Activated B cell treated with CpG ODN at 0.5 μM for 24 hours (primary cell): ENCODE measurements around the gene ROR2. TPM values are rescaled to one million over a fixed set of nuclear protein-coding genes. Genes with fewer than 3 reads are reported as not detected.

Experiments
- ATAC-seq: fragments of 200-7000 bp; cut with Tn5 transposase; one replicate; pipeline ENCODE4 v1.10.0; 2021; ENCODE audit warnings: low read depth, mild to moderate bottlenecking, moderate library complexity
- CTCF ChIA-PET: fragments of 350-600 bp; sonication (Branson Sonifier 250); formaldehyde crosslinking; loops from one replicate; lab custom pipeline; 2021; ENCODE audit warnings: antibody characterized with exemption; lab: Charles Lee
- POLR2A ChIA-PET: fragments of 350-600 bp; sonication (Branson Sonifier 250); formaldehyde crosslinking; loops from one replicate; lab custom pipeline; 2021; ENCODE audit warnings: antibody characterized with exemption; lab: Charles Lee
- DNase-seq: peaks from one replicate; pipeline ENCODE4 v3.0.0; 2022
- H3K27ac Mint-ChIP-seq: one replicate; pipeline ENCODE4 v1.8.0; 2020; ENCODE audit warnings: mixed read lengths
- H3K27me3 Mint-ChIP-seq: one replicate; pipeline ENCODE4 v1.8.0; 2021; ENCODE audit warnings: mixed read lengths
- H3K36me3 Mint-ChIP-seq: one replicate; pipeline ENCODE4 v1.8.0; 2021; ENCODE audit warnings: low read depth, mixed read lengths
- H3K4me1 Mint-ChIP-seq: one replicate; pipeline ENCODE4 v1.8.0; 2021; ENCODE audit warnings: mixed read lengths
- H3K4me3 Mint-ChIP-seq: one replicate; pipeline ENCODE4 v1.8.0; 2020; ENCODE audit warnings: mild to moderate bottlenecking, mixed read lengths
- H3K9me3 Mint-ChIP-seq: one replicate; pipeline ENCODE4 v1.8.0; 2020; ENCODE audit warnings: mixed read lengths
- CTCF ChIP-seq: fragments of 200-600 bp; IDR thresholded peaks from one replicate; pipeline ENCODE4 v1.8.0; 2022; ENCODE audit warnings: antibody characterized with exemption, mild to moderate bottlenecking
- intact Hi-C: fragments of 100-400 bp; cut with micrococcal nuclease; formaldehyde crosslinking; loops from one replicate; pipeline ENCODE4 v1.15.1; 2024
- total RNA-seq: library from RNA; stranded (reverse); gene quantifications from 2 replicates; pipeline ENCODE4 v1.2.3, GENCODE V29; 2022

Gene ROR2
- total RNA-seq, 1 donor from 2014 or later, result not detected

GRCh38 chr9:91949392-91949945, 559 bp downstream of the ROR2 start:
- no peak for DNase-seq

GRCh38 chr9:91948597-91949391, 1.2 kb downstream of the ROR2 start:
- TF ChIP-seq CTCF, result no peak

More at GRCh38 chr9:91949392-91949945, 559 bp downstream of the ROR2 start:
- Mint-ChIP-seq H3K4me1 (peaks cover 9% of the 10 kb centered on the region), H3K36me3 (no peaks in the 10 kb centered on the region), H3K9me3 (no peaks in the 10 kb centered on the region), H3K27ac (no peak overlapping the region), H3K27me3 (peaks cover 69% of the 10 kb centered on the region), H3K4me3 (no peak overlapping the region)
- POLR2A ChIA-PET, result no interaction called here
- TF ChIP-seq CTCF, result no peak
- CTCF ChIA-PET, result no interaction called here
- intact Hi-C loops, result no loop called here
- ATAC-seq, result no peak

GRCh38 chr9:91948101-91948596, 1.9 kb downstream of the ROR2 start:
- ChIA-PET CTCF (no interaction called here), POLR2A (no interaction called here)
- Mint-ChIP-seq H3K9me3 (no peaks in the 10 kb centered on the region), H3K4me3 (no peak overlapping the region), H3K27ac (no peak overlapping the region), H3K4me1 (peaks cover 9% of the 10 kb centered on the region), H3K36me3 (no peaks in the 10 kb centered on the region), H3K27me3 (peaks cover 64% of the 10 kb centered on the region)
- DNase-seq (no peak), ATAC-seq (no peak)
- TF ChIP-seq CTCF, result no peak
- intact Hi-C loops, result no loop called here

More at GRCh38 chr9:91948597-91949391, 1.2 kb downstream of the ROR2 start:
- H3K4me3 Mint-ChIP-seq, result no peak overlapping the region
- ChIA-PET POLR2A (no interaction called here), CTCF (no interaction called here)
- peaks cover 65% of the 10 kb centered on the region for H3K27me3 Mint-ChIP-seq
- no peaks in the 10 kb centered on the region for H3K9me3 Mint-ChIP-seq
- ATAC-seq (no peak), DNase-seq (no peak)
- intact Hi-C loops, result no loop called here
- H3K36me3 Mint-ChIP-seq, result no peaks in the 10 kb centered on the region
- peaks cover 9% of the 10 kb centered on the region for H3K4me1 Mint-ChIP-seq
- no peak overlapping the region for H3K27ac Mint-ChIP-seq

- H3K27ac Mint-ChIP-seq, result no peak overlapping the region
- ChIA-PET CTCF (no interaction called here), POLR2A (no interaction called here)
- peaks cover 9% of the 10 kb centered on the region for H3K4me1 Mint-ChIP-seq
- TF ChIP-seq CTCF, result no peak
- no peaks in the 10 kb centered on the region for H3K36me3 Mint-ChIP-seq
- intact Hi-C loops, result no loop called here
- no peak overlapping the region for H3K4me3 Mint-ChIP-seq
- DNase-seq (no peak), ATAC-seq (no peak)
- no peaks in the 10 kb centered on the region for H3K9me3 Mint-ChIP-seq
- H3K27me3 Mint-ChIP-seq, result peaks cover 56% of the 10 kb centered on the region
These were observed 3.2 kb downstream of the ROR2 start for GRCh38 chr9:91946653-91947488.

- peaks cover 51% of the 10 kb centered on the region for H3K27me3 Mint-ChIP-seq
- POLR2A ChIA-PET, result no interaction called here
These were observed 3.8 kb downstream of the ROR2 start for GRCh38 chr9:91946196-91946595.

More at GRCh38 chr9:91946196-91946595, 3.8 kb downstream of the ROR2 start:
- CTCF ChIA-PET, result no interaction called here
- Mint-ChIP-seq H3K4me3 (no peak overlapping the region), H3K4me1 (peaks cover 9% of the 10 kb centered on the region), H3K9me3 (no peaks in the 10 kb centered on the region), H3K27ac (no peak overlapping the region), H3K36me3 (no peaks in the 10 kb centered on the region)
- DNase-seq (no peak), ATAC-seq (no peak)
- intact Hi-C loops, result no loop called here
- TF ChIP-seq CTCF, result no peak
